ENCODE measurements around the gene PGS1. TPM values are rescaled to one million over a fixed set of nuclear protein-coding genes. Genes with fewer than 3 reads are reported as not detected.

The PGS1 gene
- polyA plus RNA-seq, 12 donors: 21.0 to 38.1 (median 24.2) TPM; not detected in 1

- DNase-seq: no peak
These were observed 16.2 kb upstream of the PGS1 start for GRCh38 chr17:78362232-78362631.

- no peak for DNase-seq
These were observed 15.8 kb upstream of the PGS1 start for GRCh38 chr17:78362671-78363070.

GRCh38 chr17:78364436-78365281, 13.8 kb upstream of the PGS1 start:
- DNase-seq: no peak

- no peak for DNase-seq
These were observed 12.8 kb upstream of the PGS1 start for GRCh38 chr17:78365561-78366108.

- DNase-seq: no peak
These were observed 12.2 kb upstream of the PGS1 start for GRCh38 chr17:78366109-78366848.

GRCh38 chr17:78367193-78367592, 11.3 kb upstream of the PGS1 start:
- DNase-seq: no peak

GRCh38 chr17:78368348-78368747, 10.1 kb upstream of the PGS1 start:
- no peak for DNase-seq

GRCh38 chr17:78368854-78369495, 9.5 kb upstream of the PGS1 start:
- DNase-seq: no peak

- no peak for DNase-seq
These were observed 8.6 kb upstream of the PGS1 start for GRCh38 chr17:78369791-78370381.

GRCh38 chr17:78371056-78371455, 7.4 kb upstream of the PGS1 start:
- DNase-seq: no peak

- no peak for DNase-seq
These were observed 5.6 kb upstream of the PGS1 start for GRCh38 chr17:78372841-78373240.

GRCh38 chr17:78374189-78374588, 4.3 kb upstream of the PGS1 start:
- no peak for DNase-seq

- DNase-seq: no peak
These were observed 3.7 kb upstream of the PGS1 start for GRCh38 chr17:78374631-78375274.

GRCh38 chr17:78375401-78376151, 2.9 kb upstream of the PGS1 start:
- no peak for DNase-seq

- no peak for DNase-seq
These were observed 2.3 kb upstream of the PGS1 start for GRCh38 chr17:78376161-78376560.

GRCh38 chr17:78377858-78378224, 608 bp upstream of the PGS1 start:
- DNase-seq: no peak

GRCh38 chr17:78379131-78379491, 662 bp downstream of the PGS1 start:
- no peak for DNase-seq

- DNase-seq: no peak
These were observed 1.9 kb downstream of the PGS1 start for GRCh38 chr17:78380370-78380769.

GRCh38 chr17:78381601-78382232, 3.3 kb downstream of the PGS1 start:
- DNase-seq: no peak

GRCh38 chr17:78383725-78384471, 5.4 kb downstream of the PGS1 start:
- no peak for DNase-seq

Measured in muscle of arm (tissue), 12 donors.